Measurements from ENCODE around the gene BMP3.

GRCh38 chr4:81069706-81070331 is 39.3 kb downstream of the BMP3 start:
- TF ChIP-seq POLR2AphosphoS5 (IDR thresholded peaks at IDR 0.05; ENCODE audit: borderline replicate concordance, low read depth, low read length): no peak
- TF ChIP-seq EZH2 (IDR thresholded peaks at IDR 0.05): no peak
- no peak for TF ChIP-seq FOXP2 (optimal IDR thresholded peaks at IDR 0.05; ENCODE audit: control extremely low read depth, extremely low read length, insufficient read depth)
